GM18508 (cell line): ENCODE data around the gene CFAP100.

Source experiments
- ATAC-seq: cut with Tn5 transposase; IDR thresholded peaks from one replicate; pipeline ENCODE4 v1.9.1; 2021; ENCODE audit warnings: moderate number of reproducible peaks; ENCODE audit not compliant: insufficient read depth, unreplicated experiment

The CFAP100 gene

GRCh38 chr3:126456766-126457388, 62.2 kb downstream of the CFAP100 start:
- ATAC-seq, result no peak

DNA sequence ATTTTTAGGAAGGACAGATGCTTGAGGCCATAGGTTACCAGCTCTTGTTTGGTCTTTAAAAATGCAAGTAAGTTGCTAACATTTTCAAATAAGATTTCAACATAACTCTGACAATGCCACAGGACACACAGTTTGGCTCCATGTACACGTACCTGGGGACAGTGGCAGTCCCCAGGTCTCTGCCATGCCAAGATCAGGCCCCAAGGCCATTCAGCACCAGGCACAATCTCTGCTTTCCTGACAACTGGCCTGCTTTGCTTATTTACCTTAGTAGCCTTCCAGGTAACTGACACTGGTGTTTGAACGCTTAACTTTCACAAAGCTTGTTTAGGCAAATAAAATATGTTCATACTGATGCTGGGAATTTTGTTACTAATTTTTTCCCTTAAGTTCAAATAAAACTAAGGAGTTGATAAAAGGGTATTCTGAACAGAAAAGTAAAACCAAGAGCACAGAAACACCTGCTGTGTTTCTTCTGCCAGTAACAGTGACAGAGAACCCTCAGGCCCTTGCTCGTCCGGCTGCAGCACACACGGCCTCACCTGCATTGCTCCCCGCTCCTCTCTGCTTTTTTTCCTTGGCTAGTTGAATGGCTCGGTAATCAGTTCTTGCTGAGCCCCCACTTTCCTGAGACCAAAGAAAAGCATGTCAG, 64.5 kb downstream of the CFAP100 start:
- no peak for ATAC-seq

DNA sequence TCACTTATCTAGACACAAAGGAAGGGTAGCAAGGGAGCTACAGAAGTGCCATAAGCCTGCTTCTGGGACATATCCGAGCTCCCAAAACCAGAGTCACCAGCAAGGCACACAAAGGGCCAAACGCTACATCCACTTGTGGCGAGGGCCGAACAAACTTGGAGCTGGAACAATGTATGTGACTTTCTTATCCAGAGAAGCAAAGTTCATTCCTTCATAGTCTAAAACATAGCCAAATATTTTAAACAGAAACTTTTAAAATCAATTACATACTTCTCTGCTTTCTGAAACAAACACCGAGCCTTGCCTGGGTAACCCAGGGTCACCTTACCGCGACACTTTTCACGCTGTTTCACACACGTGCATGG, 65.0 kb downstream of the CFAP100 start:
- ATAC-seq, result no peak

GRCh38 chr3:126460381-126460780, 65.7 kb downstream of the CFAP100 start:
- ATAC-seq, result no peak

- ATAC-seq, result no peak
These were observed 66.9 kb downstream of the CFAP100 start for GRCh38 chr3:126461450-126462070.

GRCh38 chr3:126463521-126463920, 68.8 kb downstream of the CFAP100 start:
- no peak for ATAC-seq

- no peak for ATAC-seq
These were observed 69.4 kb downstream of the CFAP100 start for GRCh38 chr3:126464093-126464492.

DNA sequence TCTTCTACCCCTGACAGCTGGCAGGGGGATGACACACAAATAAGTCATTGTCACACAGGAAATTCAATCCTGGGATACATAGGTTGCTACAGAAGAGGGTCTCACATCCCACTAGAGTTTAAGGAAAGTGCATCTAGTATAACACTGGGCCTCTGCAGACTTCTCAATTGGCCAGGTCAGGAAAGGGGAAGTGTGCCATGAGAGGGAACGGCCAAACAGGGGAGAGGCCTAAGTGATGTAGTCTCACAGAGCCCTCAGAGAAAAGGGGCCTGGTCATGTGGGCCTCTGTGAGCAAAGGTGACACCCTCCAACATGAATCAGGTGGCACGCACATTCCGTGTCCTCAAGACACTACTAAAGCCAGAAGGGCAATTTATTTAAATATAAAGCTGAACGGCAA, 69.8 kb downstream of the CFAP100 start:
- ATAC-seq, result no peak

- ATAC-seq, result no peak
These were observed 70.3 kb downstream of the CFAP100 start for GRCh38 chr3:126464997-126465396.

- no peak for ATAC-seq
These were observed 71.3 kb downstream of the CFAP100 start for GRCh38 chr3:126465928-126466544.

DNA sequence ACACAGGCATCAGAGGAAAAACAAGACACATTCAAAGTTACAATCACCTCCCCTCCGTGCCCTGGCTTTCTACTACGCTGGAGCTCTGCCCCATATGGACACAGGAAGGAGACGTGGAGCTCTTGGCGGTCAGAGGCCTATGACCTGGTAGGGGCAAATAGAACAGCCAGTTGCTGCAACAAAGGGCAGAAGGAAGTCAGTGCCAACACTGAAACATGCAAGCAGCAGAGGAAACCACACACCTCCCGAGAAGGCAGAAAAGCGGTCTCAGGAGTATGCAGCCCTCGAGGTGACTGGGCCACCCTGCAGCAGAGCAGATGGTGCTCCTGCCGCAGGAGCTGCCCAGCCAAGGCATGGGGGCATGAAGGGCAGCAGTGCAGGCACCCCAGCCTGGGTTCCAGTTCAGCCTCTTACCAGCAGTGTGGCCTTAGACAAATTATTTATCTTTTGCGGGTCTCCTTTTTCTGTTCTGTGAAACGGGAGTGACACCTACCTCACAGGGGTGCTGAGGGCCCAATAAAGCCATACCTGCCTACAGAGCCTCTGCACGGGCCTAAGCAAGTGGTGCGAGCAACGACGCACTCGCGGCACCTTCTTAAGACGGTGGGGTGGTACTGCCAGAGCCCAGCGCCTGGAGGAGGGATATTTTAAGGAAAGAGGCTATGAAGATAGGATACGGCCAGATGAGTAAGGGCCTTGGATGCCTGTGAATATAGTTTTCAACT, 72.3 kb downstream of the CFAP100 start:
- ATAC-seq, result no peak

DNA sequence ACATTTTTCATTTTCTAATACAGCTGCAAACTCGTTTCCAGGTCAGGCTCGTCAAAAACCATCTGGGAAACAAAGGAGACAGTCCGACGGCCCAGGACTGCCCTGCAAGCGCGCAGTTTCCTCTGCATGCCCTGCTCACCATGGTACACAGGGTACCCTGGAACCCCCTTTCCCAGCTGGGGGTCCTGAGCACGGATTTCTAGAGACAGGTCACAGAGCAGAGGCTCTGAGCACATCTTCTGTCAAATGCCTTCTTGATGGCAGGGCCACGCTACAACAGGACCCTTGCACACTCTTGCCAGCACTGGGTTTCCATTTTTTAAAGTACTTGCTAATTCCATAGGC, 72.9 kb downstream of the CFAP100 start:
- ATAC-seq, result no peak

DNA sequence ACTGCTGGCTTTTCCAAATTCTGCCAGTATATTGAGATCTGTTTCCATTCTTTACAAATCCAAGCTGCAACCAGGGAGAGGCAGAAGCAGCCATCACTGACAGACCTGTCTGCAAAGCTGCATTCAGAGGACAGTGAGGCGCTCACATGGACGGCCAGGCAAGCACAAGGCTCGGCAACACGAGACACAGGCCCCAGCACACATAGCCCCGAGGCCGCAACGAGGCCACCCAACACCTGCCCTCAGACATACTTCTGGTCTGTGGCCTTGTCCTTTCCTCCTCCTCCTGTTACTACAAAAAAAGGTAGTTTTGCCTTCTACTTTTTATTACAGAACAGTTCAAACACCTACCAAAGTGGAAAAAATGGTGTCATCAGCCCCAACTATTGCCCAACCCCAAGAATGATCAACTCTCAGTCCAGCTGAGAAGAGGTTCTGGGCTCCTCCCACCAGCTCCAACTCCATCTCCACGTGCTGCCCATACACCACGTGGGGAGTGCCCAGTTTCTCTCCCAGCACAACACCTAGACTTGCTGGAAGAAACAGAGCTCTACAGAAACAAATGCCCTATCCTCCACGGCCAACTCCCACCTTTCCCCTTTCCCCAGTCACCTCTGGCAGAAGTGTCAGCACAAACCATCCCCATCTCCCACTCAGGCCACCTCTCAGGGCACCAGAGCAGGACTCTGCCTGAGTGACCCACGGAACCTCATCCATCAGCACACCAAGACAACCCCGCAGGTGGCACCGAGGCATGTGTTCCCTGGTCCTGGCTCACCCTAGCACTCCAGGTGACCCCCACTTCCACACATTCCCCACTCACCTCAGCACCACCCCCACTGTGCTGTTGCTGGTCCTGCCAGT, 73.6 kb downstream of the CFAP100 start:
- no peak for ATAC-seq

DNA sequence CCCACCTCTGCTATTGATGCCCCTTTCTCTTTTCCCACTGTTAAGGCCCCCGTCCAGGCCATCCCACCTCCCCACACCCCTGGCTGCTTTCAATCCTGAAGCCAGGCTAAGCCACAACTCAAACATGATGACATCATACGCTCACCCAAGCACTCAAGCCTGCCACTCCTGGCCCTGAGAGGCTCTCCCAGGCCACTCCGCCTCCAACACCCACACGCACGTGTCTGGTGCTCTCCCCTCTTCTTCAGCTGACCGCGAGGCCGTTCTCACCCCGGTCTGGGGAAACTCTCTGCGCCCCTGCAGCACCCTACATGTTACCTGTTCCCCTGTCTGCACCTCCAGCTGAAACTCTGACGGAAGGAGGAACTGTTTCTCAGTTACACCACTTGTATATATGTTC, 74.8 kb downstream of the CFAP100 start:
- no peak for ATAC-seq

- no peak for ATAC-seq
These were observed 77.7 kb downstream of the CFAP100 start for GRCh38 chr3:126472277-126473006.

DNA sequence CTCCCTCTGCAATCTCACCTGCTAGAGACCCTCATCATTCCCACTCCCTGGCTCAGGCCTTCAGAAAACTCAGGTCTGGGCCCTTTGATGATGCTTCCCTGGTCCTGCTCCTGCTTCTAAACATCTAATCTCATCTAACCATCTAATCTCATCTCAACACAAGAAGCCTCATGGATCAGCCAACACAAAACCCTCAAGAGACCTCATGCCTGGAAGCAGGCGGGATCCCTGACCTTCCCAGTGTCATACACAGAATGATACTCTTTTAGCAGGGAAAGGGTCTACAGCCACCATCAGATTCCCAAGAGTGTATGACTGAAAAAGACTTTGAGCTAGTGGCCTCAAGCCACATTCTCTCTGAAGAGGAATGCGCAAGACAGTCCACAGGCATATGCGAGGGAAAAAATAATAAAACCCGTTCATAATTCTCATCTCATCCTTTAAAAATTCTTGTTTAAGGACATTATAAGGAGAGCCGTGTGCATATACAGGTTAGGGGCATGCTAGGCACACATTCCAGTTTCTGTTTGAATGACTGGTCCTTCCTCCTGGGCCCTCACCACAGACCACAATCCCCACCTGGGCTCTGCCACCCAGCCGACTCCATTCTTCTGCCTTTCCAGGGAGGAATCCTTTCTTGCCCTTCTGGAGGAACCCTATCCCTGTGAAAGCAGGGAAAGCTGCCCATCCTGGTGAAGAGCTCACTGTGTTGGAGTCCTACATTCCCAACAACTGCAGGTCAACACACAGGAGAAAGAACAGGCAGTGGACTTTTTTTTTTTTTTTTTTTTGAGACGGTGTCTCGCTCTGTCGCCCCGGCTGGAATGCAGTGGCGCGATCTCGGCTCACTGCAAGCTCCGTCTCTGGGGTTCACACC, 78.8 kb downstream of the CFAP100 start:
- no peak for ATAC-seq

DNA sequence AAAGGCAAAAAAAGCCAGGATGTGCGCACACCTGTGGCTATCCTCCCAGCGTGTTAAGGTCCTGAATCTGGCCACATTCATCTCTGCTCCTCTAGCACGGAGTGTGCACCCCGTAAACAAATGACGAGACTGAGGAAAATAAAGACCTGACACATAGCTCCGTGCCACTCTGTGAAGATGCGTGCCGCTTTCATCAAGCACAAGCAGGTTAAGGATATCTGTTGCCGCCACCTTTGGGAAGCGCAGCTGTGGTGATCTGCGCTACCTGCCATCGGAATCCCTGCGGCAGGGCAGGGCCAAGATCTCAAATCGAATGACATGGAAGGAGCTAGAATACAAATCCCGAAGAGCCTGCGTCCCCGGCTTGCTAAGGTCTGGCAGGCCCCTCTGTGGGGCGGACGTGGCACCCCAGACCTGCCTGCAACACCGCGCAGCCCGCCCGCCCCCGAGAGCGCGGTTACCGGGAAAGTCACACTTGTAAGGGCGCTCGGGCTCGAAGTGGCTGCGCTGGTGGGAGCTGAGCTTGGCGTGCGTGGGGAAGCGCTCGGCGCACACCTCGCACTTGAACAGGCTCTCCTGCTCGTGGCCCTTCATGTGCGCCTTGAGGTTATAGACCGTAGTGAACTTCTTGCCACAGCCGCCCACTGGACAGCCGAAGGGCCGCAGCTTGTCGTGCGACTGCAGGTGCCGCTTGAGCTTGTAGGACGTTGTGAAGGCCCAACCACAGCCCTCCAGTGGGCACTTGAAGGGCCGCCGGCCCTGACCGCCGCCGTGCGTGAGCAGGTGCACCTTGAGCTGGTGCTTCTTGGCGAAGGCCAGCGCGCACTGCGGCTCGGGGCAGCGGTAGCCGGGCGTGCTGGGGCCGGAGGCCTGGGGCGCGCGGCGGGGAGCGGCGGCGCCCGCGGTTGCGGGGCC, 80.0 kb downstream of the CFAP100 start:
- ATAC-seq, result no peak
